IPS-15b (cell line): Measurements from ENCODE around the gene VCL.

Source experiments
- H3K27me3 ChIP-seq: one replicate; pipeline ENCODE4 v1.6.1; 2013; ENCODE audit warnings: low read length; ENCODE audit not compliant: control insufficient read depth, insufficient read depth
- H3K36me3 ChIP-seq: one replicate; pipeline ENCODE4 v1.6.1; 2013; ENCODE audit warnings: low read length; ENCODE audit not compliant: control insufficient read depth, insufficient read depth
- H3K4me1 ChIP-seq: one replicate; pipeline ENCODE4 v1.6.1; 2013; ENCODE audit warnings: mild to moderate bottlenecking, low read length; ENCODE audit not compliant: control insufficient read depth, insufficient read depth
- H3K4me3 ChIP-seq: one replicate; pipeline ENCODE4 v1.5.1; 2013; ENCODE audit warnings: low read depth, low read length
- H3K9ac ChIP-seq: one replicate; pipeline ENCODE4 v1.6.1; 2013; ENCODE audit warnings: low read depth, mild to moderate bottlenecking, low read length
- H3K9me3 ChIP-seq: one replicate; pipeline ENCODE4 v1.6.1; 2013; ENCODE audit warnings: mild to moderate bottlenecking, low read length; ENCODE audit not compliant: control insufficient read depth, insufficient read depth

The VCL gene

DNA sequence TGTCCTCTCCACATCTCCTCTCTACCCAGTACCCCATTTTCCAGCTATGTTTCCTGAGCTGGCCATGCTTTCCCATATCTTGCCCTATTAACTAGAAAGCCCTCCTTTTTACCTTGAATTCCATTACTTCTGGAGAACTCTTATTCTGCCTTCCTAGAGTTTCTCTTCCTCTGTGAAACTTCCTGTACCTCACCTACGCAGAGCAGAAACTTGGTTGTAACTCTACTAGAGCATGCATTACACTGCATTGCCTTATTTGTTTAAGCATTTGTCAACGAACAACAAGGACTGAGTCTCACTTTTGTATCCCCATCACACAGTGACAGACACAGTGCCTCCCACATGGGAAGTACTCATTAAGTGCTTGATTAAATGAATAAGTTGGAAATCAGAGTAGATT, 36.4 kb downstream of the VCL start:
- Histone ChIP-seq H3K4me1 (peaks cover 18% of the 10 kb centered on the region), H3K9me3 (no peaks in the 10 kb centered on the region), H3K4me3 (no peak overlapping the region), H3K27me3 (no peaks in the 10 kb centered on the region), H3K9ac (no peak overlapping the region), H3K36me3 (no peaks in the 10 kb centered on the region)

GRCh38 chr10:74035303-74035702, 37.4 kb downstream of the VCL start:
- Histone ChIP-seq H3K4me3 (no peak overlapping the region), H3K9me3 (no peaks in the 10 kb centered on the region), H3K4me1 (peaks cover 18% of the 10 kb centered on the region), H3K9ac (no peak overlapping the region), H3K36me3 (no peaks in the 10 kb centered on the region), H3K27me3 (no peaks in the 10 kb centered on the region)

GRCh38 chr10:74036474-74036873, 38.6 kb downstream of the VCL start:
- no peaks in the 10 kb centered on the region for H3K27me3 ChIP-seq
- H3K9me3 ChIP-seq = no peaks in the 10 kb centered on the region
- no peak overlapping the region for H3K4me3 ChIP-seq
- H3K36me3 ChIP-seq = no peaks in the 10 kb centered on the region
- H3K4me1 ChIP-seq = peaks cover 18% of the 10 kb centered on the region
- no peak overlapping the region for H3K9ac ChIP-seq

- peaks cover 7% of the 10 kb centered on the region for H3K4me1 ChIP-seq
- no peaks in the 10 kb centered on the region for H3K27me3 ChIP-seq
- H3K36me3 ChIP-seq = peaks cover 3% of the 10 kb centered on the region
- no peak overlapping the region for H3K9ac ChIP-seq
- H3K4me3 ChIP-seq = no peak overlapping the region
- H3K9me3 ChIP-seq = no peaks in the 10 kb centered on the region
Measured at GRCh38 chr10:74039561-74040145, 41.7 kb downstream of the VCL start.

DNA sequence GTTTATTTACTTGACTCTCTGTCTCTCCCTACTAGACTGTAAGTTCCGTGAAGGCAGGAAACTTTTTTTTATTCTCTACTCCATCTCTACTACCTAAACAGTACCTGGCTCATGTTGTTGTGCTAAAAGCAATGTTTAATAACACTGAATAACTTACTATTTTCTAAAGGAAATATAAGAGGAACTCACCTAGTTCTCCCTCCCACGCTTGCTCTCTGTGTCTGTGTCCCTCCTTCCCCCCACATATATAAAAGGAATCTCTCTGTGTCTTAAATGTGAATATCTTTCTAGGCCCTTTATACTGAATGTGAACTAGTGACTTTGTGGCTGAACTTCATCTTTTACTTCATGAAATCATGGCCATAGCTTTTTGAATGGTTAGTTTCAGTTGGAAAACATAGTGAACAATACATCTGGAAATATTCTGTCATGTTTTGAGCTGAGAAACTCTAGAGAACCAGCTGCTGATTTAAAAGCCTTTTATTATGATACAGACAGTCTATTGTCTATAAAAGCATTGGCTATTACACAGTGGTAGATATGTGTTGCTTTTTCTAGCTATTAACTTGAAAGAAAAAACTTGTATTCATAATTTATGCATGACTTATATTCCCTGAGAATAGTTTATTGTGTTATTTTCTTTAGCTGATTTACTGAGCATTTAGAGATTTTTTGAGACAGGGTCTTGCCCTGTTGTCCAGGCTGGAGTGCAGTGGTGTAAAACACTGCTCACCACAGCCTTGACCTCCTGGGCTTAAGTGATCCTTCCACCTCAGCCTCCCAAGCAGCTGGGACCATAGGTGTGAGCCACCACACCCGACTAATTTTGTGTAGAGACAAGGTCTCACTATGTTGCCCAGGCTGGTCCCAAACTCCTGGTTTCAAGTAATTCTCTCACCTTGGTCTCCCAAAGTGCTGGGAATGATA, 42.5 kb downstream of the VCL start:
- H3K36me3 ChIP-seq = peaks cover 3% of the 10 kb centered on the region
- no peaks in the 10 kb centered on the region for H3K9me3 ChIP-seq
- no peak overlapping the region for H3K4me3 ChIP-seq
- no peaks in the 10 kb centered on the region for H3K27me3 ChIP-seq
- no peaks in the 10 kb centered on the region for H3K4me1 ChIP-seq
- no peak overlapping the region for H3K9ac ChIP-seq

DNA sequence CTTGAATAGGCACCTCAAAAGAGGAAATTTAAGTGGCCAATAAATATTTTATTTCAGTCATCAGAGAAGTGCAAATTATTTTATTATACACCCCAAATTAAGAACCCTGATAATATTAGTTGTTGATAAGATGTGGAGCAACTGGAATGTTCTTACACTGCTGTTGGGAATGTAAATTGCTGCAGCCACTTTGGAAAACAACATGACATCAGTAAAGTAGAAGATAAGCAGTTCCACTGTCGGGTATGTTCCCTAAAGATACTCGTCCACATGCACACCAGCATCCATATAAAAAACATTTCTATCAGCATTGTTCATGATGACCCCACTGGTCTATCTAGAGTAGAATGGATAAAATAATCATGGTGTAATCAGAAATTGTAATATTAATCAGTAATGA, 46.5 kb downstream of the VCL start:
- Histone ChIP-seq H3K4me1 (no peaks in the 10 kb centered on the region), H3K36me3 (peaks cover 10% of the 10 kb centered on the region), H3K27me3 (no peaks in the 10 kb centered on the region), H3K9me3 (no peaks in the 10 kb centered on the region), H3K9ac (no peak overlapping the region), H3K4me3 (no peak overlapping the region)

DNA sequence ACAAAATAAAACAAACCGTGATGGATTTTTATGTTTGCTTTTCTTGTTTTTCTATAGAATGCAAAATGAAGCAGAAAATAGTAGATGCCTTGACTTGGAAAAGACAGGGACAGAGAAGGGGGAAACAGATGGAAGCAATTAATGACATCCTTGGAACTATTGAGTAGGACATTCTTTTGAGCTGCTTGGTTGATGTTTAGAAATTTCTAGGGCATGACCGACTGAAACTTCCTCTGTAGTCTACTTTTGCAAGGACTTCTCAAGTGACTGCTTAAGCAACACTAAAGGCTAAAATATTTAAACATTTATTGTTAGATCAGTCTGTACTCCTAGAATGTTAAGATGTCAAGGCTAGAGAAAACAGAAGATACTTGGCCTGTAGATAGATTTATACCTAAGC, 49.4 kb downstream of the VCL start:
- Histone ChIP-seq H3K4me3 (no peak overlapping the region), H3K9ac (no peak overlapping the region), H3K9me3 (no peaks in the 10 kb centered on the region), H3K4me1 (no peaks in the 10 kb centered on the region), H3K36me3 (peaks cover 10% of the 10 kb centered on the region), H3K27me3 (no peaks in the 10 kb centered on the region)

- Histone ChIP-seq H3K9me3 (no peaks in the 10 kb centered on the region), H3K4me3 (no peak overlapping the region), H3K9ac (no peak overlapping the region)
Measured at GRCh38 chr10:74047871-74048270, 50.0 kb downstream of the VCL start.

GRCh38 chr10:74048433-74048832, 50.5 kb downstream of the VCL start:
- no peak overlapping the region for H3K4me3 ChIP-seq
- no peaks in the 10 kb centered on the region for H3K4me1 ChIP-seq
- no peaks in the 10 kb centered on the region for H3K9me3 ChIP-seq
- peaks cover 7% of the 10 kb centered on the region for H3K36me3 ChIP-seq
- H3K27me3 ChIP-seq = no peaks in the 10 kb centered on the region
- H3K9ac ChIP-seq = no peak overlapping the region

More at GRCh38 chr10:74047871-74048270, 50.0 kb downstream of the VCL start:
- peaks cover 10% of the 10 kb centered on the region for H3K36me3 ChIP-seq
- no peaks in the 10 kb centered on the region for H3K4me1 ChIP-seq
- H3K27me3 ChIP-seq = no peaks in the 10 kb centered on the region

- H3K9ac ChIP-seq = no peak overlapping the region
- peaks cover 7% of the 10 kb centered on the region for H3K36me3 ChIP-seq
- no peaks in the 10 kb centered on the region for H3K4me1 ChIP-seq
- no peaks in the 10 kb centered on the region for H3K9me3 ChIP-seq
- H3K27me3 ChIP-seq = no peaks in the 10 kb centered on the region
- H3K4me3 ChIP-seq = no peak overlapping the region
Measured at GRCh38 chr10:74049955-74050354, 52.0 kb downstream of the VCL start.

DNA sequence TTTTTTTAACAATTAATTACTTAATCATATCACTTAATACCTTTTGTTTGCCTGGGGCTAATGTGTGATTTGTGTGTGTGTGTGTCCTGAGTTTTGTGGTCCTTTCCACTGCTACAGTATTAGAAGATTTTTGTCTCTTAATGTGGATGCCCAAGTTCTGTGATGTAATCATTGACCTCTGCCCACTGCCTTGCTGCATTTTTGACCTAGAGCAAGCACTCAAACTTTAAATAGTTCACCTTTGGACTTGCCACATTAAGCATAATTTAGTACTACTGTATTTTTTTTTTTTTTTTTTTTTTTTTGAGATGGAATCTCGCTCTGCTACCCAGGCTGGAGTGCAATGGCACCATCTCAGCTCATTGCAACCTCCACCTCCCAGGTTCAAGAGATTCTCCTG, 52.7 kb downstream of the VCL start:
- no peaks in the 10 kb centered on the region for H3K4me1 ChIP-seq
- H3K4me3 ChIP-seq = no peak overlapping the region
- no peaks in the 10 kb centered on the region for H3K27me3 ChIP-seq
- H3K36me3 ChIP-seq = peaks cover 7% of the 10 kb centered on the region
- no peak overlapping the region for H3K9ac ChIP-seq
- no peaks in the 10 kb centered on the region for H3K9me3 ChIP-seq

DNA sequence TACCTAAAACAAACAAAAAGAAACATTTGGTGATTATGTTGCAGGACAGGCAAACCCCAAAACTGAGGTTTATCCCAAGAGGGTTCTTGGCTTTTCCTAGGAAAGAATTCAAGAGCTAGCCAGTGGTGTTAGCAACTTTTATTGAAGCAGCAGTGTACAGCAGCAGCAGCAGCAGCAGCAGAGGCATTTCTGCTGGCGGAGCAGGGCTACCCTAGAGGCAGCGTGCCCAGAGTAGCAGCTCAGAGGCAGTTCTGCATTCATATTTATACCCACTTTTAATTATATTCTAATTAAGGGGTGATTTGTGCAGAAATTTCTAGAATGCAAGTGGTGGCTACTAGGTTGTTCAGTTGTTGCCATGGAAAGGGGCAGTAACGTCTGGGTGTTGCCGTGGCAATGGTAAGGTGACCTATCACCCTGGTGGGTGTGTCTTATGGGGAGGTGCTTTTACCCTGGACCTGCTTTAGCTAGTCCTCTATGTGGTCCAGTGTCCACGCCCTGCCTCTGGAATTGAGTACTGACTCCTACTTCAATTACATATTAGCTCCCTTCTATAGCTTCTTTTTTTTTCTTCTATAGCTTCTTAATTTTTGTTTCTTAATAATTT, 53.9 kb downstream of the VCL start:
- Histone ChIP-seq H3K9me3 (no peaks in the 10 kb centered on the region), H3K27me3 (no peaks in the 10 kb centered on the region), H3K9ac (no peak overlapping the region), H3K4me3 (no peak overlapping the region), H3K36me3 (no peaks in the 10 kb centered on the region), H3K4me1 (no peaks in the 10 kb centered on the region)
